EH (cell line): Measurements from ENCODE around the gene DIP2C.
"Not testable (repeated sequence)": the region's sequence is repeated elsewhere in the genome, so short reads cannot be mapped to it uniquely, and the experiment has no call there.

ENCODE experiments used
- DNase-seq: peaks from one replicate; pipeline ENCODE4 v3.0.0-alpha.2; 2015; ENCODE audit warnings: low read depth

The DIP2C gene

DNA sequence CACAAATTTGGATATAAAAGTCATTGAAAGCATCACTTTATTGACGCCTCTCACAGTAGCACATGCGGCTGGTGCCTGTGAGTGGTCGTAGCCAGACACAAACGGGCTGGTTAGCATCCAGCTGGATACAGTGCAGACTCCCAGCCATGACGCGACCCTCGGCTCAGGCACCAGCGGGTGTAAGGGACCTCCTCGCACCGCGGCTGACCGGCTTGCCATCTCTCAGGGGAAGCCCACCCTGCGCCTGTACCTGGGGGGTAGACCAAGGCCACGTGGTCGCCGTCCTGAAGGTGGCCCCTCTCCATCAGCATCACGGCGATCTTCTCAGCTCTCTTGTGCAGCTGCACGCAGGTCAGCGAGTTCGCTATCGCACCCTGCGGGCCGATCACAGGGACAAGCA is 340.4 kb downstream of the DIP2C start:
- DNase-seq = no peak

DNA sequence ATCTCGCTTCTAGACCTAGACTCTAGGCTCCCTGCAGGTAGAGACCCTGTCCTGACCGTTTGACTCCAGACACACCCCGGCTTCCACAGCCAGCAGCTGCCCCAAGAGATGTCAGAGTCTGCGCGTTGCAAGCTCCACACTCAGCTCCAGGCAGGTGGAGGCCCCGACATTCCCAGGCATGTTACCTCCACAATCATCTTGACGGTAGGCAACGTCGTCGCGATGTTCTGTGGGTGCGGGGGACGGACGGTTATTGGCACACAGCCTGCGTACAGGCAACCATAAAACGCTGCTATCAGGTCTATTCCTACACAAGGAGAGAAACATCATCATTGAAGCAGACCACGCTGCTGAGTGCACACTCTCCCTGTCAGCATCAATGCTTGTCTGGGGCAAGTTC is 341.0 kb downstream of the DIP2C start:
- DNase-seq = no peak

DNA sequence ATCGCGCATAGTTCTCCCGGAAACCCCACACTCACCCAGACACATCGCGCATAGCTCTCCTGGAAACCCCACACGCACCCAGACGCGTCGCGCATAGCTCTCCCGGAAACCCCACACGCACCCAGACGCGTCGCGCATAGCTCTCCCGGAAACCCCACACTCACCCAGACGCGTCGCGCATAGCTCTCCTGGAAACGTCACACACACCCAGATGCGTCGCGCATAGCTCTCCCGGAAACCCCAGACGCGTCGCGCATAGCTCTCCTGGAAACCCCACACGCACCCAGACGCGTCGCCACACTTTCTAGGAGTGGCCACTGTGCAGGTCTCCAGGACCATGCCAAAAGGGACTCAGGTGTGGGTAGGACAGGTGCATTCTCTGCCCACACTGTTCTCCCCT is 341.7 kb downstream of the DIP2C start:
- DNase-seq = not testable (repeated sequence)

DNA sequence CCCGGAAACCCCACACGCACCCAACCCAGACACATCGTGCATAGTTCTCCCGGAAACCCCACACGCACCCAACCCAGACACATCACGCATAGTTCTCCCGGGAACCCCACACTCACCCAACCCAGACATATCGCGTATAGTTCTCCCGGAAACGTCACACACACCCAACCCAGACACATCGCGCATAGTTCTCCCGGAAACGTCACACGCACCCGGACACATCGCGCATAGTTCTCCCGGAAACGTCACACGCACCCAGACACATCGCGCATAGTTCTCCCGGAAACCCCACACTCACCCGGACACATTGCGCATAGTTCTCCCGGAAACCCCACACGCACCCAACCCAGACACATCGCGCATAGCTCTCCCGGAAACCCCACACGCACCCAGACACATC is 342.3 kb downstream of the DIP2C start:
- not testable (repeated sequence) for DNase-seq

DNA sequence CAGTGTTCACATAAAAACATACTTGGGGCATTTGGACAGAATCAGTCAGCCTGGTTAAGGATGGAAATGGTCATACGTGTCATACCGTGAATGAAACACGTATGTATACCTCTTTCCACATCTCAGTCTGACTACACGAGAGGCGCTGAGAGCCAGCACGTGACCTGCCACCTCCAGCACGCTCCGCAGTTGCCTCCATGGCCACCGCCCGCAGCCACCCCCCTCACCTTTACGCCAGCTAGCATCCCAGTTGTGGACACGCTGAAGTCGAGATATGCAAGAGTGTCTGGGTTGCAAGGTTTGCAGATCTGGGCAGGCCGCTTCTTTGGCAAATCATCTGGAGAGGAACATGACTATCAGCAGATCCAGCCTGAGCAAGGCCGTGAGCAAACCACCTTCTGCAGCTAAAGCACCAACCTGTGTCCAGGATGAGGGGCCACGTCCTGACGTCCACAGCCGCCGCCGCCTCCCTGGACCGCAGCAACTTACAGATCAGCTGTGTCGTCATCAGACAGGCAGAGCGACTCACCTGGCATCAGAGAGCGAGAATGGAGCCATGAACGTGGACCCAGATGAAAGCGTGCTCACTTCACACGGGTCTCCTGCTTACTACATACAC is 344.8 kb downstream of the DIP2C start:
- no peak for DNase-seq

DNA sequence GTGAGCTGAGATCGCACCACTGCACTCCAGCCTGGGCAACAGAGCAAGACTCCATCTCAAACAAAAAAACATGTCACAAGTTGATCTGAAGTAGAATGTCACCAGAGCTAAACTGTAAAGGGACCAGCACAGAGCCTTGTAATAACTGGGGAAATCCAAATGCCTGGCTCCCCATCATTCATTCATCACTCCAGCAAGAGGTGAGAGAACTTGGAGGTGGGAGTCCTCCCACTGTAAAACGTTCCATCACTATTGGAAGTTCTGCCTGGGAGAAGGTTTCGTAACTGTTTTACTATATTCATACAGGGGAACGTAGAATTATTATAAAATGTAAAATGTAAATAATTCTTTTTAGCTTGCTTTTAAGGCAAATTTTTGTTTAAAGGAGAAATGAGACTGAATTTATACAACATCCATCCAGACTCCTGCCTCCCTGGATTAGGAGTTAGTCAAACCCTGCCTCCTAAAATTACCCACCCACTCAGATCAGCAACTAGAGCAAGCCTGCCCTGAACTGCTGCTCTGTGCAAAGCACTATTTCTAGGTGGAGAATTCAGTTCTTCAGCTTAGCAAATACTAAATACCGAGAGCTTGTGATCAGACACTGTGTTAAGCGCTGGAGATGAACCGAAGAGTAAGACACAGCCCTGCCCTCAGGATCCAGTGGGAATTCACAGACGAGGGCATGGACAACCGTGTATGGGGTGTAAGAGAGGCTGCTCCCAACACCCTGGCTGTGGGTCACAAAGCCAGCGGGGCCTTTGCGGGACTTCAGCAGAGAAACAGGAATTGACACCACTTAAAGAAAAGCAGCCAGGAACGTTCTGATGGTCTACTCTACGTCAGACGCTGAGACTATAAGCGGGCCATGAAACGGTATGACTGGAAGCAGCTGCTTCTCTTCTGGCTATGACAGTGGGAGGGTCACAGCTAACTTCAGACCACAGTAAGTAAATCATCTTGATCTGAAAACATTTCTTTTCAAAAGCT is 345.9 kb downstream of the DIP2C start:
- no peak for DNase-seq

DNA sequence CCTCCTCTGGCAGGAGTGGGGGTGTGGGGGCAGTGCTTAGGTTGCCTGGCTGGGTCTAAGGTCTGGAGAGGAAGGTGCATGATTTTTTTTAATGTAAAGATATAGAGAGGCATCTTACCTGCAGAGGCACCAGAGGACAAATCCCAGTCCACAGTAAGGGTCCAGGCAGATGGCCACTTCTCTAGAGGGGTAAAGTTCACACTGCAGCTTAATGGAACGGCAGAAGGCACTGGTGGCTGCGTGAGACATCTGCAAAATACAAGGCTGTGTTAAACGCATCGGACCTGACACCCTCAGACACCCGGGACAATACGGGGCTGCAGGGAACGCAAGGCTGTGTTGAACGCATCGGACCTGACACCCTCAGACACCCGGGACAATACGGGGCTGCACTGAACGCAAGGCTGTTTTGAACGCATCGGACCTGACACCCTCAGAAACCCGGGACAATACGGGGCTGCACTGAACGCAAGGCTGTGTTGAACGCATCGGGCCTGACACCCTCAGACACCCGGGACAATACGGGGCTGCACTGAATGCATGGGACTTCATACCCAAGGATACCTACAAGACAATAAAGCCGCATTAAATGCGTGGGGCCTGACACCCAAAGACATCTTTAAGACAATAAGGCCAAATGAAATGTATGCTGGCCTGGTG is 348.3 kb downstream of the DIP2C start:
- DNase-seq = no peak

DNA sequence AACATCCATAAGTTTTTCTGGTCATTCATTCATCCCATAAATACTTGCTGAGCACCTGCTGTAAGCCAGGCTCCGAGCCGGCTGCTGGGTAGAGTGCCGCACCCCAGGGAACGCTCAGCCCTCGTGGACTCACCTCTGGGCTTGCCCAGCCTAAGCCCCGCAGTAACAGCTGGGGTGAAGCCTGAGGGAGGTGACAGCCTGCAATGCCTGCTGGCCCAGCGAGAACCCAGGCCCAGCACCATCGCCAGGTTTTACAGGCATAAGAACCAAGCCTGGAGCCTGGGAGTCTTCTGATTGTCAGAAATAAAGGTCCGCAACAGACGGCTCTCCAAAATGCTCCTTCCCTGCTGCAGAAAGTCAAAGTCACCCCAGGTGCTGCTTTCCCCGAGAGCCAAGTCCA is 348.8 kb downstream of the DIP2C start:
- no peak for DNase-seq

DNA sequence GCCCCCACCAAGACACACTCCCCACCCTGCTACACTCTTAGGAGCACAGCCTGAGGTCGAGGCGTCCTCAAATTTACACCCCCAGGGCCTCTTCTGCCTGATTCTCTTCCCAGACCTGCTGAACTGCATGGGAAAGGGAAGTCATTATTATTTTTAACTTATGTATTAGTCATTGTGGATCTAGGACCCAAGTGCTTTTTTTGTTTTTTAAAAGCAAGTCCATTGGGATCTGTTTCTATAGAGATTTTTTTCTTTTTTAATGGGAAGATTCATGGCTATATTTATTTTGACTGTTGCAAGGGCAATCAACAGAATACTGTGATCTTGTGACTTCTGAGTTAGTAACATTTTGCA is 350.5 kb downstream of the DIP2C start:
- peak; percentile 17 for DNase-seq

DNA sequence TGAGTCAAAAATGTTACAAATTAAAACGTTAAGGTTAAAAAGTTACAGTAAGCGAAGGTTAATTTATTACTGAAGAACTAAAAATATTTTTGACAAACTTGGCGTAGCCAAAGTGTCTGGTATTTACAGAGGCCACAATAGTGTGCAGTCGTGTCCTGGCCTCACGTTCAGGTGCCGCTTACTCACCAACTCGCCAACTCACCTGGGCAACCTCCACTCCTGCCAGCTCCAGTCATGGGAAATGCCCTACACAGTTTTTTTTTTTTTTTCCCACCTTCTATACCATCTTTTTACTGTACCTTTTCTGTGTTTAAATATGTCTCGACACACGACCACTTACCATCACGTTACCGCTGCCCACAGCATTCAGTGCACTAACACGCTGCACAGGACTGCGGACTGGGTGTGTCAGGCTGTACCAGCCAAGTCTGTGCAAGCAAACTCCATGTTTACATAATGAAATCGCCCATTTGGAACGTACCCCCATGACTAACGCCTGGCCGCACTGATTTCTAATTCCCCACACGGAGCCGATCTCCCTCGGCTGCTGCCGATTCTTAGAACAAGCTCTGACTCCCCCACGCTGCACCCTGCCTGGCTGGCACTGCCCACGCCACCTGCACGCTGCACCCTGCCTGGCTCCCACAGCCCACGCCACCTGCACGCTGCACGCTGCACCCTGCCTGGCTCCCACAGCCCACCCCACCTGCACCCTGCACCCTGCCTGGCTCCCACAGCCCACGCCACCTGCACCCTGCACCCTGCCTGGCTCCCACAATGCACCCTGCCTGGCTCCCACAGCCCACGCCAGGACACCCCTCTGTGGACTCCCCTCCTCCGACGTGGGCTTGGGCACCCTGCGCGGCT is 351.1 kb downstream of the DIP2C start:
- no peak for DNase-seq

DNA sequence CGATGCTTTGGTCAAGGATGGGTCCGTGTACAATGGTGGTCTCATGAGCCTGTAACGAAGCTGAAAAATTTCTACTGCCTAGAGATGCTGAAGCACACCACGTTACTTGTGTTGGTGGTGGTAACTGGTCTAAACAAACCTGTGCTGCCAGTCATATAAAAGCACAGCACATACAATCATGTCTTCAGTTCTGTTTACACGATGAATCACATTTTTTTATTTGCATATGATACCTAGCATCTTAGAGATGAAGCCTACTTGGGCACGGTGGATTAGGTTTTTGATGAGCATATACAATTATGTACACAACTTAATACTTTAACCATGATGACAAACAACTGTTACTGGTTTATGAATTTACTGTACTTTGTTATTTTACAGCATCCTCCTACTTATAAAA is 353.2 kb downstream of the DIP2C start:
- DNase-seq = no peak

DNA sequence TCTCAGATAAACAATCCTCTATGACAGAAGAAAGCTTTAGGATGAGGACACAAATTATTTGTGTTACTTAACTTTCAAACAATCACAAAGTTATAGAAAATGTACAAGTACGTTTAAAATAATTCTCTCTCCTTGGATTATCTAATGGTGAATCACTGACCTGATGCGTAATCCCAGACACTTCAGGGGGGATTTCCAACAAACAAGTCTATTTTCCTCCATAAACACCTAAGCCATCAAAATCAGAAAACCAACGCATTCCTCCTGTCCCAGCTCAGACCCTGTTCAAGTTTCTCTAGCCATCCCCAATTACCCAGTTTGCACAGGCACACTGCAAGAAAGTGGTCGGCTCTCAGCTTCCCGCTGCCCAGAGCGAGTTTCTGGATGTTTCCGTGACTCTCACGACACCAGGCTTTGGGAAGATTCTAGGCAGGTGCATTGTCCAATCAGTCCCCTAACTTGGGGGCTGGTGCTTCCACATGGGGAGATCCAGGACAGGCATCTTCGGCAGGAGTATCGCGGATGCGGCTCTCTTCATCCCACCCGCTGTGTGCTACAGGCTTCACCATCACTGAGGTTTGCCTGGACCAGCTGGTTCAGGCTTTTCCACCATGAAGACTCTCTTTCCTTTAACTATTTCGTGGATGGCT is 354.2 kb downstream of the DIP2C start:
- no peak for DNase-seq

DNA sequence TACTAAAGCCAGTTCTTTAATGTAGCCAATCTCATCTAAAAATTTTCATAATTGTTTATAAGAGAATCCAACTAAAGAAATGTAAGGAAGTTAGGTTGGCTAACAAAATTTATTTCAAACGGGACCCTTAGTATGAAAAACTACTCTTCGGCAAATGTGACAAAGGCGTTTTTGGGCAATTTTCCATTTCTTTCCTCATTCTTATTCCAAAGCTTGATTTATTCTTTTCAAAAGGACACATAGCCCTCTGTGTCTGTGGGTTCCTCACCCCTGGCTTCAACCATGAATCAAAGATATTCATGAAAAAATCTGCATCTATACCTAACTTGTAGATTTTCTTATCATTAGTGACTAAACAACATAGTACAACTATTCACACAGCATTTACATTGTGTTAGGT is 358.3 kb downstream of the DIP2C start:
- no peak for DNase-seq

DNA sequence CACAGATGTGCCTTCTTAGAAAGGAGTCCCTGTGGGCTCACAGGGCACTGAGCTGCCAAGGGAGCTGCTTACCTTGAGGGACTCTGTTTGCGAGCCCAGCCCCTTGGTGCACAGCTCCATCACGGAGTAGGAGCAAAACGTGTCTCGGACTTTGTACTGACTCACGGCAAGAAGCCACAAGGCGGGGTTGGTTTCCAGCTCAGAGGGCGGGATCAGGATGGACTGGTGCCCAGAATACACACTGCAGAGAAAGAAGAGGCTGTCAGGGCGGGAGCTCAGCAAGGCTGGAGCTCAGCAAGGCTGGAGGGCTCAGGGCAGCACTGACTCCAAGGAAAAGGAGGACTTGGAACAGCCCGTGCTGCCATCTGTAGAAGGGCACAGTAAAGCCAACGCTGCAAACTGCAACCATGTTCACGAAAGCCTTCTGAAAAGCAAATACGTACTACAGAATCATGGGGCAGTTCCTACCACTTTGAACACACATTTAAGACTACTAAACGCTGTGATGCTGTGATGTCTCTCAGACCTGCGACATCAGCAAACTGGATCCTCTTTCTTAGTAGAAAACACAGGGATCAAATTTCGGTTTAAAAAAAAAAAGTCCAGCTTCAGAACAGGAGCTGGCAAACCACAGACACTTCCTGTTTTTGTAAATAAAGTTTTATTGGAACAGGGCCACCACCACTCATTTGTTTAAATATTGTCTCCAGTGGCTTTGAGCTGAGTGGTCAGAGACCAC is 359.9 kb downstream of the DIP2C start:
- DNase-seq = peak; percentile 97

DNA sequence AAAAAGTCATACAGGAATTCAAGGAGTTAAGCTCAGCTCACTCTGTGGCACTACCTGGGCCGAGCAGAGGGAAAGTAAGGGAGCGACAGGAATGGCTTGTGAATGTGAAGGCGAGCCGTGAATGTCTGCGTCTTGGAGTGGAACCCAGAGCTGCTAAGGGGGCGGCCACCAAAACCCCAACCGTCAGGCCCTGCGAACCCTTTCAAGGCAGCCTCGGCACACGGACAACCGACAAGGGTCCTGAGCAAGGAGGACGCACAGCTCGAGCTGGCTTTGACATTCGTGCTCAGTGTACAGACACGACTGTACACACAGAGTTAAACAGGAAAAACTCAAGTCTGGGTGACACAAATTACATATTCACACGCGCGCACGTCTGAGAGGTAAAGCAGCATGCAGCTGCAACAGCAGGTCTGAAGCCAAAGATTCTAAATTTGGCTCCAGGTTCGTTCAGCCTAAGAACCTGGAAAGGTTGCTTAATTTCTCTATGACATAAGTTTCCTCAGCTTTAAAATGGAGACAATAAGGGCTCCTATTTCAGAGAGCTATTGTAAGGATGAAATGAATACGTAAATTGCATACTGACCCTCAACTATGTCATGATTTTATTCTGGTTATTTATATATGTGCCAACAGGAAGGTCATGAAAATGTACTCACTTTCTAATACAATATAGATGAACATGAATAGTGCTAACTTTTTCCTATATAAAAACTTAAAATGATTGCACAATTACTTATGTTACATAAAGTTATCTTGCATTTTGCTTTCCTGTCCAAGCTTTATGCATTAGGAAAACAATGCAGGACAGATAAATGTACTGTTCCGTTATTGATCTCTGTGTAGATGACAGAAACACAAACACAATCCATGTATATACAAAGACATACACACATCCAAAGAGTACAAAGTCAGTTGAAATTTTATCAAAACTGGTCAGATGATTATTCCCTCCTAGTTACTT is 361.3 kb downstream of the DIP2C start:
- DNase-seq = no peak

DNA sequence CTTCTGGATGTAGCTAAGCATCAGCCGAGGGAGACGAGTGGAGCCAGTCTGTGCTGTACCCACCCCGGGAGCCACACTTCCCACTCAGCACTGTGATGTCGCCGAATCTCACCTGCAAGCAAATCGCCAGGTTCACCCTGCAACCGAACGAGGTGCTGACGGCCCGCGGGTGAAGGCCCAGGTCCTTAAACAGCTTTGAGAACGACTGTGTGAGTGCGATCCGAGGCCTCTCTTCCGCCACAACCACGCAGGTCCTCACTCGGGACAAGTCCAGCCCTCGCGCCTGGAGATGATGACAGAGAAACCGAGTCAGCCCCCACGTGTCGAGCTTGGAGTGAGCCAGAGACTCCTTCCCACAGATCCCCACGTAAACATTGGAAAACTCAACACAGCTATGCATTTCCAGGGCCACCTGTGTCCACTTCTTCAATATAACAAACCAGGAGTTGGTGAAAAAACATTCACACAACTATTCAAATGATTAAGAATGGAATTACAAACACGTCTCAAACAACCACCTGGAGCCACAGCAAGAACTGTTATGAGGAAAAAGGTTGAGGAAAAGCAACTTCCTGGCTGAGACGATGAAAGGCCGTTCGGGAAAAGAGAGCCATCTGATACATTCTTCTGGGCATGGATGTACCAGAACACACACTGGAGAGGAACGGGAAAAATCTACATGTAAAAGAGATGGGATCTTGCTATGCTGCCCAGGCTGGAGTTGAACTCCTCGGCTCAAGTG is 362.4 kb downstream of the DIP2C start:
- DNase-seq = no peak

DNA sequence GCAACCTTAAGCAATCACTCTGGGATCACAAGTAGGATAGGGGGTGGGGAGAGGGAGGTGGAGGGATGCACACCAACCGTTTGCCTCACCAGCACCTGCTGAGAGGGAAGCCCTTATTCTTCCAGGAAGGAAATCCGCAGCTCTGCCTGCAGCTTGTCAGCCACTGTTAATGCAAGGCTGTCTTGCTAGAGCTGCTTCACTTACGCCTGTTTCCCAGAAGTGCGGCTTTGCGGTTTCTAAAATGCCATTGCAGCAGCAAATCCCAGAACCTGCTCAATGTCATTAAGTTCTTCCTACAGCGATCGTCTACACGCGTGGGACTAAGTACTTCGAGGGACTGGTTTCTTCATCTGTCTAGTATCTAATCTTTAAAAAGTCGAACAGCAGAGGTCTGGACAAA is 363.1 kb downstream of the DIP2C start:
- DNase-seq = no peak

DNA sequence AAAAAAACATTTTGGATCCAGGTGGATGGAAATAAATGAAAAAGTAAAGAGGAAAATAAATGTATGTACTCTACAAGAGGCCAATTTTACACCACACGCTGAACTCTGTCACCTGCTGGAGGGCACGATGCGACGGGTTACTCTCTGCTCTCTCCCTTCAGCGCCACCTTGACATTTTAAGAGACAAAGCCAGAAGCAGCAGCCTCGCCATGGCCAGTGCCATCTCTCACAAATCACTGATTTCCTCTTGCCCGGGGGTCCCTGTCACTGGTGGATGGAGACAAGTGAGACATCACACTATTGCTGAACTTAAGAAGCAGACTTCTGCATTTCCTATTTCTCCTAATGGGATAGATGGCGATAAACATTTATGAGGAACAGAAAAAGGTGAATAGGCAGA is 364.2 kb downstream of the DIP2C start:
- DNase-seq = no peak

DNA sequence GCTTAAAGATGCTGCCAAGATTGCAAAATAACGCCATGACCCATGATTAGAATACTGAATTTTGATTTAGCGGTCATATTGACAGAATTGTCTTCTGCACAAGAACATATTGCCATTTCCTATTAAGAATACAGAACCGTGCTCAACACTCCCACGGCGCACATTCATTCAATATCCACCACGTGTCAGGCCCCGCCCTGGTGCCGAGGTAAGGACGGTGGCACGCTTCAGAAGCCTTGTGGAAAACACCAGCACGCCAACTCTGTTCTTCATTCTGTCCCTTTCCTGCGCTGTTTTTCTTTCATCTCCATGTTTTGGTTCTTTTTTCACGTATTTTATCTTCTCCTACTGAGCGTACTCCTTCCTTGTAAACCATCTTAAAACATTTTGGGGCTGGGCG is 364.9 kb downstream of the DIP2C start:
- no peak for DNase-seq
